CD4-positive, alpha-beta memory T cell (primary cell): ENCODE results near the gene USP14. TPM values are rescaled to one million over a fixed set of nuclear protein-coding genes. Genes with fewer than 3 reads are reported as not detected.
A peak's percentile ranks its signal among the peaks of the same experiment; 100 is the strongest.

Source experiments
- CTCF ChIA-PET: fragments of 350-600 bp; sonication (Branson Sonifier 250); formaldehyde crosslinking; loops from one replicate; lab custom pipeline; 2021; ENCODE audit warnings: inconsistent platforms; ENCODE audit not compliant: partially characterized antibody; lab: Charles Lee
- POLR2A ChIA-PET: fragments of 350-600 bp; sonication (Branson Sonifier 250); formaldehyde crosslinking; loops from one replicate; lab custom pipeline; 2021; ENCODE audit not compliant: partially characterized antibody; lab: Charles Lee
- DNase-seq, 5 donors: peaks; one replicate each; pipeline versions ENCODE4 v3.0.0 to v3.0.0-alpha.2; 2020 to 2022; ENCODE audit warnings: mixed read lengths in 1 of 5
- H3K27ac ChIP-seq: one replicate; pipeline ENCODE4 v1.7.0; 2013; ENCODE audit warnings: low read depth, low read length
- H3K27me3 ChIP-seq: 2 replicates; pipeline ENCODE4 v1.7.0; 2013; ENCODE audit warnings: mild to moderate bottlenecking, low read length, moderate library complexity; ENCODE audit not compliant: insufficient read depth
- H3K36me3 ChIP-seq: 2 replicates; pipeline ENCODE4 v1.7.0; 2013; ENCODE audit warnings: mild to moderate bottlenecking, low read length, moderate library complexity; ENCODE audit not compliant: insufficient read depth
- H3K4me1 ChIP-seq: 2 replicates; pipeline ENCODE4 v1.7.0; 2013; ENCODE audit warnings: mild to moderate bottlenecking, low read length, moderate library complexity; ENCODE audit not compliant: insufficient read depth
- H3K4me3 ChIP-seq, 2 donors: one replicate each; pipeline ENCODE4 v1.7.0; 2013; ENCODE audit warnings: low read length in 2 of 2, mild to moderate bottlenecking in 1 of 2
- H3K9me3 ChIP-seq, 2 donors: one replicate each; pipeline ENCODE4 v1.7.0; 2013; ENCODE audit warnings: low read length in 2 of 2, control low read depth in 1 of 2; ENCODE audit not compliant: control insufficient read depth in 1 of 2
- H3K27ac Mint-ChIP-seq, 7 donors: one replicate each; pipeline ENCODE4 v1.8.0; 2020 to 2021; ENCODE audit warnings: mixed read lengths in 7 of 7, mild to moderate bottlenecking in 6 of 7, inconsistent platforms in 3 of 7, moderate library complexity in 3 of 7
- H3K27me3 Mint-ChIP-seq, 2 donors: one replicate each; pipeline ENCODE4 v1.8.0; 2020 to 2021; ENCODE audit warnings: mixed read lengths in 2 of 2
- H3K36me3 Mint-ChIP-seq, 2 donors: one replicate each; pipeline ENCODE4 v1.8.0; 2020 to 2021; ENCODE audit warnings: mixed read lengths in 2 of 2, inconsistent platforms in 1 of 2, mild to moderate bottlenecking in 1 of 2
- H3K4me1 Mint-ChIP-seq, 4 donors: one replicate each; pipeline ENCODE4 v1.8.0; 2020 to 2021; ENCODE audit warnings: mixed read lengths in 4 of 4, mild to moderate bottlenecking in 1 of 4
- H3K4me3 Mint-ChIP-seq, 8 donors: one replicate each; pipeline ENCODE4 v1.8.0; 2020 to 2021; ENCODE audit warnings: mixed read lengths in 8 of 8, mild to moderate bottlenecking in 7 of 8, moderate library complexity in 6 of 8, inconsistent platforms in 3 of 8
- H3K9me3 Mint-ChIP-seq, 8 donors: one replicate each; pipeline ENCODE4 v1.8.0; 2020 to 2021; ENCODE audit warnings: mixed read lengths in 8 of 8, mild to moderate bottlenecking in 5 of 8, inconsistent platforms in 3 of 8, moderate library complexity in 1 of 8
- intact Hi-C: fragments of 100-400 bp; cut with micrococcal nuclease; formaldehyde crosslinking; loops from one replicate; pipeline ENCODE4 v1.15.1; 2023
- polyA plus RNA-seq, 2 donors: library from polyadenylated mRNA; unstranded; fragments of 300-500 nt; fragmentation: Illumina TruSeq; gene quantifications; one replicate each; pipeline ENCODE4 v1.2.3, GENCODE V29; 2021
- total RNA-seq, 2 experiments: library from RNA; stranded (reverse); gene quantifications; one replicate each; pipeline ENCODE4 v1.2.3, GENCODE V29; 2021

USP14 gene
- total and polyA plus RNA-seq, 4 experiments from 2014 or later, result 33.3 to 55.9 (median 43.1) TPM

- intact Hi-C loops, result no loop called here
- H3K36me3 Mint-ChIP-seq, result peaks cover 37 to 43% of the 10 kb centered on the region in 2 donors
- Histone ChIP-seq H3K4me3 (no peak overlapping the region), H3K36me3 (peaks cover 14% of the 10 kb centered on the region), H3K27ac (no peak overlapping the region), H3K9me3 (no peaks in the 10 kb centered on the region), H3K4me1 (no peaks in the 10 kb centered on the region), H3K27me3 (no peaks in the 10 kb centered on the region)
- no peaks in the 10 kb centered on the region for H3K27me3 Mint-ChIP-seq
- CTCF ChIA-PET, result no interaction called here
- H3K27ac Mint-ChIP-seq, result peak overlapping the region in 1 of 7 donors; percentile 53
- H3K4me1 Mint-ChIP-seq, result peaks cover 11 to 22% (median 16%) of the 10 kb centered on the region in 4 donors
- POLR2A ChIA-PET, result no interaction called here
- H3K9me3 Mint-ChIP-seq, result peaks cover 0 to 3% (median 0%) of the 10 kb centered on the region in 8 donors
- DNase-seq, result no peak
- H3K4me3 Mint-ChIP-seq, result no peak overlapping the region
Observed at GRCh38 chr18:192801-193200, 34.4 kb downstream of the USP14 start.

- Histone ChIP-seq H3K4me1 (no peaks in the 10 kb centered on the region), H3K9me3 (no peaks in the 10 kb centered on the region), H3K36me3 (peaks cover 30% of the 10 kb centered on the region), H3K4me3 (no peak overlapping the region), H3K27ac (no peak overlapping the region), H3K27me3 (no peaks in the 10 kb centered on the region)
- no peak for DNase-seq
- peaks cover 43 to 50% of the 10 kb centered on the region in 2 donors for H3K36me3 Mint-ChIP-seq
- peaks cover 5 to 13% (median 8%) of the 10 kb centered on the region in 4 donors for H3K4me1 Mint-ChIP-seq
- peaks cover 0 to 3% (median 0%) of the 10 kb centered on the region in 8 donors for H3K9me3 Mint-ChIP-seq
- CTCF ChIA-PET, result no interaction called here
- POLR2A ChIA-PET, result interaction anchor here (0.7 kb wide), 1 partner anchor 25 kb away, joined by 3 read pairs; no protein-coding TSS in a partner anchor
- no peak overlapping the region for H3K27ac Mint-ChIP-seq
- intact Hi-C loops, result no loop called here
- no peaks in the 10 kb centered on the region for H3K27me3 Mint-ChIP-seq
- H3K4me3 Mint-ChIP-seq, result no peak overlapping the region
Observed at GRCh38 chr18:195651-196050, 37.3 kb downstream of the USP14 start.

GRCh38 chr18:199214-199613 lies 40.9 kb downstream of the USP14 start:
- peaks cover 37 to 60% of the 10 kb centered on the region in 2 donors for H3K36me3 Mint-ChIP-seq
- H3K27ac Mint-ChIP-seq, result no peak overlapping the region
- CTCF ChIA-PET, result no interaction called here
- intact Hi-C loops, result no loop called here
- DNase-seq, result no peak
- no peak overlapping the region for H3K4me3 ChIP-seq
- no peaks in the 10 kb centered on the region for H3K9me3 ChIP-seq
- POLR2A ChIA-PET, result no interaction called here
- H3K4me1 Mint-ChIP-seq, result peaks cover 0 to 7% (median 4%) of the 10 kb centered on the region in 4 donors
- H3K27ac ChIP-seq, result no peak overlapping the region
- peaks cover 0 to 3% (median 0%) of the 10 kb centered on the region in 8 donors for H3K9me3 Mint-ChIP-seq
- no peaks in the 10 kb centered on the region for H3K27me3 Mint-ChIP-seq
- H3K36me3 ChIP-seq, result peaks cover 46% of the 10 kb centered on the region
- no peaks in the 10 kb centered on the region for H3K27me3 ChIP-seq
- H3K4me1 ChIP-seq, result no peaks in the 10 kb centered on the region
- no peak overlapping the region for H3K4me3 Mint-ChIP-seq

GRCh38 chr18:199768-200167 lies 41.4 kb downstream of the USP14 start:
- Histone ChIP-seq H3K27ac (no peak overlapping the region), H3K4me1 (no peaks in the 10 kb centered on the region), H3K36me3 (peaks cover 51% of the 10 kb centered on the region), H3K9me3 (no peaks in the 10 kb centered on the region), H3K27me3 (no peaks in the 10 kb centered on the region), H3K4me3 (no peak overlapping the region)
- H3K36me3 Mint-ChIP-seq, result peaks cover 41 to 60% of the 10 kb centered on the region in 2 donors
- no peak overlapping the region for H3K27ac Mint-ChIP-seq
- ChIA-PET POLR2A (no interaction called here), CTCF (no interaction called here)
- peaks cover 0 to 7% (median 4%) of the 10 kb centered on the region in 4 donors for H3K4me1 Mint-ChIP-seq
- intact Hi-C loops, result no loop called here
- no peak overlapping the region for H3K4me3 Mint-ChIP-seq
- no peak for DNase-seq
- H3K27me3 Mint-ChIP-seq, result no peaks in the 10 kb centered on the region
- H3K9me3 Mint-ChIP-seq, result peaks cover 0 to 3% (median 0%) of the 10 kb centered on the region in 8 donors

GRCh38 chr18:210075-210474 lies 51.7 kb downstream of the USP14 start:
- no peak for DNase-seq
- Mint-ChIP-seq H3K27me3 (no peaks in the 10 kb centered on the region), H3K9me3 (no peaks in the 10 kb centered on the region), H3K4me1 (peaks cover 0 to 6% (median under 1%) of the 10 kb centered on the region in 4 donors), H3K4me3 (no peak overlapping the region), H3K36me3 (peaks cover 69 to 71% of the 10 kb centered on the region in 2 donors), H3K27ac (peak overlapping the region in 1 of 7 donors; percentile 68)
- intact Hi-C loops, result no loop called here
- Histone ChIP-seq H3K27me3 (no peaks in the 10 kb centered on the region), H3K9me3 (no peaks in the 10 kb centered on the region), H3K36me3 (peaks cover 32% of the 10 kb centered on the region), H3K4me1 (no peaks in the 10 kb centered on the region), H3K4me3 (no peak overlapping the region), H3K27ac (no peak overlapping the region)
- ChIA-PET CTCF (no interaction called here), POLR2A (no interaction called here)

GRCh38 chr18:210733-211132 lies 52.4 kb downstream of the USP14 start:
- DNase-seq, result no peak
- Mint-ChIP-seq H3K27ac (peak overlapping the region in 2 of 7 donors; percentile 31 to 54), H3K36me3 (peaks cover 69 to 71% of the 10 kb centered on the region in 2 donors), H3K4me3 (no peak overlapping the region), H3K9me3 (no peaks in the 10 kb centered on the region), H3K27me3 (no peaks in the 10 kb centered on the region), H3K4me1 (peaks cover 0 to 4% (median under 1%) of the 10 kb centered on the region in 4 donors)
- Histone ChIP-seq H3K36me3 (peaks cover 33% of the 10 kb centered on the region), H3K27me3 (no peaks in the 10 kb centered on the region), H3K4me1 (no peaks in the 10 kb centered on the region), H3K27ac (no peak overlapping the region), H3K9me3 (no peaks in the 10 kb centered on the region), H3K4me3 (no peak overlapping the region)
- CTCF ChIA-PET, result no interaction called here
- POLR2A ChIA-PET, result no interaction called here
- intact Hi-C loops, result no loop called here

- H3K4me1 Mint-ChIP-seq, result peaks cover 0 to 3% (median 0%) of the 10 kb centered on the region in 4 donors
- no peak overlapping the region for H3K4me3 Mint-ChIP-seq
- no peaks in the 10 kb centered on the region for H3K9me3 Mint-ChIP-seq
- H3K36me3 ChIP-seq, result peaks cover 29% of the 10 kb centered on the region
- POLR2A ChIA-PET, result no interaction called here
- no peak for DNase-seq
- H3K27me3 ChIP-seq, result no peaks in the 10 kb centered on the region
- no peaks in the 10 kb centered on the region for H3K4me1 ChIP-seq
- peaks cover 65 to 72% of the 10 kb centered on the region in 2 donors for H3K36me3 Mint-ChIP-seq
- H3K9me3 ChIP-seq, result no peaks in the 10 kb centered on the region
- no peak overlapping the region for H3K4me3 ChIP-seq
- H3K27ac ChIP-seq, result no peak overlapping the region
- intact Hi-C loops, result no loop called here
- CTCF ChIA-PET, result no interaction called here
- no peaks in the 10 kb centered on the region for H3K27me3 Mint-ChIP-seq
- peak overlapping the region in 1 of 7 donors; percentile 41 for H3K27ac Mint-ChIP-seq
Observed at GRCh38 chr18:211582-211981, 53.2 kb downstream of the USP14 start.
